HepG2 (cell line): Measurements from ENCODE around the gene COPA. TPM values are rescaled to one million over a fixed set of nuclear protein-coding genes. Genes with fewer than 3 reads are reported as not detected.

Experiments used
- ATAC-seq: fragments of 200-7000 bp; cut with Tn5 transposase; 3 replicates; pipeline ENCODE4 v1.9.1; 2020; ENCODE audit warnings: mild to moderate bottlenecking, moderate library complexity
- BruUV-seq: library from RNA; stranded (reverse); fragments of 400-500 nt; replicated peaks from 2 replicates; lab custom pipeline; 2021; lab: Mats Ljungman, UMichigan
- CTCF ChIA-PET: fragments of 300-600 bp; formaldehyde crosslinking; extraction: SDS; loops from one replicate; lab custom pipeline; 2021; ENCODE audit warnings: low total read pairs, inconsistent platforms, low intra/inter-chr PET ratio; lab: Yijun Ruan, JAX
- POLR2A ChIA-PET: fragments of 350-600 bp; sonication (Branson Sonifier 250); formaldehyde crosslinking; loops from one replicate; lab custom pipeline; 2020; ENCODE audit warnings: antibody characterized with exemption, inconsistent platforms; lab: Yijun Ruan, JAX
- DNase-seq: peaks from one replicate; pipeline ENCODE4 v3.0.0-alpha.2; 2015; ENCODE audit warnings: low spot score
- FAIRE-seq: peaks from 3 replicates; lab custom pipeline; 2011; peaks lifted over from hg19 to GRCh38; lab: Jason Lieb, UNC
- H2AFZ ChIP-seq: one replicate; pipeline ENCODE4 v1.6.1; 2011; ENCODE audit warnings: low read length, inconsistent platforms
- H3K27ac ChIP-seq: fragments of 300-600 bp; 3 replicates; pipeline ENCODE4 v1.8.0; 2011; ENCODE audit warnings: mixed run types, mild to moderate bottlenecking, mixed read lengths, low read length, inconsistent platforms; ENCODE audit not compliant: insufficient read depth; ENCODE audit errors: extremely low read length
- H3K27me3 ChIP-seq, 2 experiments: fragments of 200-600 bp in 1 of 2; 2 replicates in 1 of 2; 3 replicates in 1 of 2; pipeline versions ENCODE4 v1.6.0 to v1.8.0; 2011; ENCODE audit warnings: low read length in 2 of 2, mild to moderate bottlenecking in 2 of 2, moderate library complexity in 2 of 2, inconsistent platforms in 1 of 2; ENCODE audit not compliant: insufficient read depth in 2 of 2, control insufficient read depth in 1 of 2
- H3K36me3 ChIP-seq, 2 experiments: fragments of 200-600 bp in 1 of 2; replicated peaks in 1 of 2; 2 replicates in 1 of 2; 3 replicates in 1 of 2; pipeline versions ENCODE4 v1.5.1 to v1.8.0; 2011; ENCODE audit warnings: low read length in 2 of 2, inconsistent platforms in 1 of 2; ENCODE audit not compliant: insufficient read depth in 2 of 2, control insufficient read depth in 1 of 2
- H3K4me1 ChIP-seq: 2 replicates; pipeline ENCODE4 v1.5.1; 2012; ENCODE audit warnings: low read length, inconsistent platforms; ENCODE audit not compliant: insufficient read depth
- H3K4me2 ChIP-seq: 2 replicates; pipeline ENCODE4 v1.6.0; 2011; ENCODE audit warnings: low read depth, low read length, inconsistent platforms
- H3K4me3 ChIP-seq, 3 experiments: fragments of 200-600 bp in 1 of 3; sonication (generic), shearing (Covaris generic) in 1 of 3; replicated peaks in 1 of 3; 2 replicates each; pipeline ENCODE4 v1.5.1; 2011 to 2016; ENCODE audit warnings: low read length in 3 of 3, inconsistent platforms in 2 of 3, low read depth in 2 of 3, mild to moderate bottlenecking in 2 of 3, control low read depth in 1 of 3, mixed read lengths in 1 of 3; ENCODE audit not compliant: insufficient read depth in 1 of 3
- H3K79me2 ChIP-seq: one replicate; pipeline ENCODE4 v1.6.1; 2011; ENCODE audit warnings: low read length, inconsistent platforms; ENCODE audit not compliant: insufficient read depth
- H3K9ac ChIP-seq: 2 replicates; pipeline ENCODE4 v1.6.0; 2011; ENCODE audit warnings: mild to moderate bottlenecking, low read depth, low read length, inconsistent platforms; ENCODE audit not compliant: insufficient read depth
- H3K9me3 ChIP-seq: 2 replicates; pipeline ENCODE4 v1.5.1; 2012; ENCODE audit warnings: mild to moderate bottlenecking, low read length
- H4K20me1 ChIP-seq: 2 replicates; pipeline ENCODE4 v1.6.0; 2011; ENCODE audit warnings: inconsistent platforms, mild to moderate bottlenecking, low read length, moderate library complexity; ENCODE audit not compliant: insufficient read depth
- CEBPG ChIP-seq: IDR thresholded peaks from 2 replicates; pipeline ENCODE4 v1.6.1; 2016
- CREM ChIP-seq, 2 experiments: sonication (generic) in 1 of 2; formaldehyde crosslinking in 1 of 2; IDR thresholded peaks; 2 replicates each; pipeline versions ENCODE4 v1.4.0 to v1.6.1; 2016 to 2020; ENCODE audit warnings: antibody characterized with exemption in 1 of 2, mild to moderate bottlenecking in 1 of 2, missing genetic modification reagents in 1 of 2
- HNF4G ChIP-seq, 2 experiments: sonication (generic) in 1 of 2; formaldehyde crosslinking in 1 of 2; IDR thresholded peaks; 2 replicates each; pipeline versions ENCODE4 v1.4.0 to v1.6.1; 2011 to 2020; ENCODE audit warnings: borderline replicate concordance in 2 of 2, low read depth in 2 of 2, mild to moderate bottlenecking in 2 of 2, low read length in 1 of 2, missing genetic modification reagents in 1 of 2, moderate library complexity in 1 of 2
- LBX2 ChIP-seq: sonication (generic); formaldehyde crosslinking; IDR thresholded peaks from 2 replicates; pipeline ENCODE4 v1.5.0; 2020; ENCODE audit warnings: missing genetic modification reagents, mild to moderate bottlenecking, borderline replicate concordance
- MEF2D ChIP-seq: sonication (generic); formaldehyde crosslinking; IDR thresholded peaks from 2 replicates; pipeline ENCODE4 v1.5.1; 2020; ENCODE audit warnings: mild to moderate bottlenecking, missing genetic modification reagents
- RBFOX2 ChIP-seq: fragments of 200-400 bp; formaldehyde crosslinking; IDR thresholded peaks from 2 replicates; pipeline ENCODE4 v1.6.1; 2017; ENCODE audit warnings: low read depth, mild to moderate bottlenecking, low read length
- SMYD3 ChIP-seq: sonication (generic); formaldehyde crosslinking; IDR thresholded peaks from 2 replicates; pipeline ENCODE4 v1.8.1; 2023; ENCODE audit warnings: mild to moderate bottlenecking, missing genetic modification reagents
- ZFP36L2 ChIP-seq: sonication (generic); formaldehyde crosslinking; IDR thresholded peaks from 2 replicates; pipeline ENCODE4 v1.4.0; 2020; ENCODE audit warnings: missing genetic modification reagents
- ZNF10 ChIP-seq: sonication (generic); formaldehyde crosslinking; IDR thresholded peaks from 2 replicates; pipeline ENCODE4 v1.4.0; 2020; ENCODE audit warnings: mild to moderate bottlenecking, low read depth, missing genetic modification reagents, borderline replicate concordance
- ZNF629 ChIP-seq: sonication (generic); formaldehyde crosslinking; conservative IDR thresholded peaks from 2 replicates; pipeline ENCODE4 v1.5.0; 2020; ENCODE audit warnings: missing genetic modification reagents
- ZNF772 ChIP-seq: sonication (generic); formaldehyde crosslinking; IDR thresholded peaks from 2 replicates; pipeline ENCODE4 v1.5.0; 2020; ENCODE audit warnings: mild to moderate bottlenecking, missing genetic modification reagents
- ZZZ3 ChIP-seq: sonication (generic); formaldehyde crosslinking; IDR thresholded peaks from 2 replicates; pipeline ENCODE4 v1.4.0; 2020; ENCODE audit warnings: missing genetic modification reagents, mild to moderate bottlenecking, borderline replicate concordance
- in situ Hi-C: cut with HindIII; loops from 2 replicates; pipeline ENCODE4 v1.10.0; 2017; ENCODE audit warnings: low pct_unique_long_range_greater_than_20kb; ENCODE audit not compliant: extremely low pct_ligation_motif_present
- intact Hi-C: fragments of 100-400 bp; cut with micrococcal nuclease; formaldehyde crosslinking; loops from one replicate; pipeline ENCODE4 v1.10.0; 2022; ENCODE audit not compliant: unreplicated experiment
- polyA plus RNA-seq, 8 experiments: library from polyadenylated mRNA; depleted of rRNA in 3 of 8; stranded (reverse) in 7 of 8; unstranded in 1 of 8; fragments of >200 nt; fragmentation: Illumina TruSeq in 4 of 8; extraction: Trizol in 4 of 8; gene quantifications; 2 replicates each; pipeline versions ENCODE4 v1.2.1 to v1.2.3, GENCODE V29; 2011 to 2016; ENCODE audit warnings: low read depth in 4 of 8, missing spikeins in 1 of 8, mixed read lengths in 1 of 8; ENCODE audit not compliant: insufficient read depth in 1 of 8
- total RNA-seq, 5 experiments: library from RNA; depleted of rRNA; stranded (reverse); fragments of >200 nt; fragmentation: Illumina TruSeq; extraction: Trizol; gene quantifications; 2 replicates each; pipeline ENCODE4 v1.2.3, GENCODE V29; 2016; ENCODE audit warnings: low read depth in 1 of 5
- TF ChIP-seq, protein P1 (sequence below): sonication (generic); formaldehyde crosslinking; IDR thresholded peaks from 2 replicates; pipeline ENCODE4 v1.4.0; 2020; ENCODE audit warnings: missing genetic modification reagents
- TF ChIP-seq, protein P2 (sequence below): IDR thresholded peaks from 2 replicates; pipeline ENCODE4 v1.6.1; 2016; ENCODE audit warnings: low read depth
- TF ChIP-seq, protein P3 (sequence below): sonication (generic); formaldehyde crosslinking; IDR thresholded peaks from 2 replicates; pipeline ENCODE4 v1.5.0; 2020; ENCODE audit warnings: missing genetic modification reagents, mild to moderate bottlenecking, borderline replicate concordance
- TF ChIP-seq, protein P4 (sequence below): IDR thresholded peaks from 2 replicates; pipeline ENCODE4 v1.6.1; 2016; ENCODE audit warnings: missing genetic modification reagents, missing compliant biosample characterization

COPA gene
- total and polyA plus RNA-seq, 2 of the 13 experiments (the other 11 are each of a cell fraction or from before 2014, with no cell fraction given): 160 to 197 TPM

GRCh38 chr1:160251011-160251410, 92.0 kb downstream of the COPA start:
- Histone ChIP-seq H3K27ac (peak overlapping the region; percentile 14), H2AFZ (no peak overlapping the region), H3K9me3 (no peaks in the 10 kb centered on the region), H3K36me3 (no peaks in the 10 kb centered on the region; a peak in 2 of 5 replicates), H3K9ac (no peak overlapping the region), H3K79me2 (peaks cover 26% of the 10 kb centered on the region), H3K4me1 (peaks cover 17% of the 10 kb centered on the region), H3K27me3 (no peaks in the 10 kb centered on the region), H3K4me2 (0 out of 2 replicates have a peak overlapping the region, but pooled peaks have one; percentile 9), H3K4me3 (no peak overlapping the region), H4K20me1 (peaks cover 14% of the 10 kb centered on the region; the same call in 1 of the 2 replicates)
- BruUV-seq: no TSS peak
- no peak for DNase-seq
- POLR2A ChIA-PET: interaction anchor here (1.6 to 3.4 kb wide), 2 partner anchors 11 to 152 kb away, joined by 6 to 42 read pairs; partner anchors contain the start of genes DCAF8 and IGSF8
- ATAC-seq: peak; percentile 63
- intact Hi-C loops (loop anchor here (5.0 kb wide), 1 partner anchor 34 kb away; no protein-coding TSS in a partner anchor), in situ Hi-C loops (loop anchor here (5.0 kb wide), 1 partner anchor 59 kb away; the partner anchor contains the start of gene CASQ1)
- CTCF ChIA-PET: interaction anchor here (1.5 to 1.8 kb wide), 2 partner anchors 58 to 150 kb away, joined by 12 to 13 read pairs; no protein-coding TSS in a partner anchor
- no peak for FAIRE-seq
- TF ChIP-seq CEBPG (CRISPR knock-in tag) (no peak), ZNF10 (no peak), ZNF629 (CRISPR knock-in tag) (no peak), LBX2 (CRISPR knock-in tag) (no peak), ZFP36L2 (no peak), RBFOX2 (0 out of 2 replicates have a peak, but pooled peaks have one; percentile 27), SMYD3 (CRISPR knock-in tag) (no peak), CREM (IDR thresholded peaks at IDR 0.05) (no peak), CREM (CRISPR knock-in tag; IDR thresholded peaks at IDR 0.05) (no peak), HNF4G (IDR thresholded peaks at IDR 0.05; ENCODE audit: borderline replicate concordance, low read depth, low read length) (0 out of 2 replicates have a peak, but pooled peaks have one; percentile 18), HNF4G (CRISPR knock-in tag; IDR thresholded peaks at IDR 0.05; ENCODE audit: borderline replicate concordance, low read depth) (no peak), ZNF772 (no peak), ZZZ3 (CRISPR knock-in tag) (no peak), MEF2D (CRISPR knock-in tag) (no peak)
- TF ChIP-seq, protein P1, sequence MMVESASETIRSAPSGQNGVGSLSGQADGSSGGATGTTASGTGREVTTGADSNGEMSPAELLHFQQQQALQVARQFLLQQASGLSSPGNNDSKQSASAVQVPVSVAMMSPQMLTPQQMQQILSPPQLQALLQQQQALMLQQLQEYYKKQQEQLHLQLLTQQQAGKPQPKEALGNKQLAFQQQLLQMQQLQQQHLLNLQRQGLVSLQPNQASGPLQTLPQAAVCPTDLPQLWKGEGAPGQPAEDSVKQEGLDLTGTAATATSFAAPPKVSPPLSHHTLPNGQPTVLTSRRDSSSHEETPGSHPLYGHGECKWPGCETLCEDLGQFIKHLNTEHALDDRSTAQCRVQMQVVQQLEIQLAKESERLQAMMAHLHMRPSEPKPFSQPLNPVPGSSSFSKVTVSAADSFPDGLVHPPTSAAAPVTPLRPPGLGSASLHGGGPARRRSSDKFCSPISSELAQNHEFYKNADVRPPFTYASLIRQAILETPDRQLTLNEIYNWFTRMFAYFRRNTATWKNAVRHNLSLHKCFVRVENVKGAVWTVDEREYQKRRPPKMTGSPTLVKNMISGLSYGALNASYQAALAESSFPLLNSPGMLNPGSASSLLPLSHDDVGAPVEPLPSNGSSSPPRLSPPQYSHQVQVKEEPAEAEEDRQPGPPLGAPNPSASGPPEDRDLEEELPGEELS (CRISPR knock-in tag): no peak
- TF ChIP-seq, protein P2, sequence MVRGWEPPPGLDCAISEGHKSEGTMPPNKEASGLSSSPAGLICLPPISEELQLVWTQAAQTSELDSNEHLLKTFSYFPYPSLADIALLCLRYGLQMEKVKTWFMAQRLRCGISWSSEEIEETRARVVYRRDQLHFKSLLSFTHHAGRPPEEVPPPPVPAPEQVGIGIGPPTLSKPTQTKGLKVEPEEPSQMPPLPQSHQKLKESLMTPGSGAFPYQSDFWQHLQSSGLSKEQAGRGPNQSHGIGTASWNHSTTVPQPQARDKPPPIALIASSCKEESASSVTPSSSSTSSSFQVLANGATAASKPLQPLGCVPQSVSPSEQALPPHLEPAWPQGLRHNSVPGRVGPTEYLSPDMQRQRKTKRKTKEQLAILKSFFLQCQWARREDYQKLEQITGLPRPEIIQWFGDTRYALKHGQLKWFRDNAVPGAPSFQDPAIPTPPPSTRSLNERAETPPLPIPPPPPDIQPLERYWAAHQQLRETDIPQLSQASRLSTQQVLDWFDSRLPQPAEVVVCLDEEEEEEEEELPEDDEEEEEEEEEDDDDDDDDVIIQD (CRISPR knock-in tag): no peak
- TF ChIP-seq, protein P3, sequence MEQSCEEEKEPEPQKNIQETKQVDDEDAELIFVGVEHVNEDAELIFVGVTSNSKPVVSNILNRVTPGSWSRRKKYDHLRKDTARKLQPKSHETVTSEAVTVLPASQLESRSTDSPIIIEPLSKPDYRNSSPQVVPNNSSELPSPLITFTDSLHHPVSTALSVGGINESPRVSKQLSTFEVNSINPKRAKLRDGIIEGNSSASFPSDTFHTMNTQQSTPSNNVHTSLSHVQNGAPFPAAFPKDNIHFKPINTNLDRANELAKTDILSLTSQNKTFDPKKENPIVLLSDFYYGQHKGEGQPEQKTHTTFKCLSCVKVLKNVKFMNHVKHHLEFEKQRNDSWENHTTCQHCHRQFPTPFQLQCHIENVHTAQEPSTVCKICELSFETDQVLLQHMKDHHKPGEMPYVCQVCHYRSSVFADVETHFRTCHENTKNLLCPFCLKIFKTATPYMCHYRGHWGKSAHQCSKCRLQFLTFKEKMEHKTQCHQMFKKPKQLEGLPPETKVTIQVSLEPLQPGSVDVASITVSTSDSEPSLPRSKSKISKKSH (CRISPR knock-in tag): no peak
- TF ChIP-seq, protein P4, sequence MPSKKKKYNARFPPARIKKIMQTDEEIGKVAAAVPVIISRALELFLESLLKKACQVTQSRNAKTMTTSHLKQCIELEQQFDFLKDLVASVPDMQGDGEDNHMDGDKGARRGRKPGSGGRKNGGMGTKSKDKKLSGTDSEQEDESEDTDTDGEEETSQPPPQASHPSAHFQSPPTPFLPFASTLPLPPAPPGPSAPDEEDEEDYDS (CRISPR knock-in tag): no peak
